Central memory CD4-positive, alpha-beta T cell (primary cell): Measurements from ENCODE around the gene MYCN.
"Not testable (repeated sequence)": the region's sequence is repeated elsewhere in the genome, so short reads cannot be mapped to it uniquely, and the experiment has no call there.

Source experiments
- DNase-seq: peaks from one replicate; pipeline ENCODE4 v3.0.0; 2022

Gene MYCN

GRCh38 chr2:15963109-15963976, 23.0 kb downstream of the MYCN start:
- DNase-seq = not testable (repeated sequence)

- no peak for DNase-seq
Observed at GRCh38 chr2:15963977-15964670, 23.8 kb downstream of the MYCN start.

GRCh38 chr2:15964936-15965563, 24.7 kb downstream of the MYCN start:
- DNase-seq = no peak

GRCh38 chr2:15965564-15966019, 25.2 kb downstream of the MYCN start:
- peak; percentile 19 for DNase-seq

GRCh38 chr2:15967415-15968279, 27.3 kb downstream of the MYCN start:
- DNase-seq = no peak

GRCh38 chr2:15968280-15969178, 28.2 kb downstream of the MYCN start:
- no peak for DNase-seq

- no peak for DNase-seq
Observed at GRCh38 chr2:15969214-15969613, 28.9 kb downstream of the MYCN start.

- no peak for DNase-seq
Observed at GRCh38 chr2:15970701-15971100, 30.4 kb downstream of the MYCN start.

GRCh38 chr2:15971351-15971750, 31.0 kb downstream of the MYCN start:
- no peak for DNase-seq

GRCh38 chr2:15971831-15972522, 31.6 kb downstream of the MYCN start:
- DNase-seq = no peak

GRCh38 chr2:15973481-15974401, 33.4 kb downstream of the MYCN start:
- no peak for DNase-seq

GRCh38 chr2:15974565-15975260, 34.4 kb downstream of the MYCN start:
- no peak for DNase-seq

- no peak for DNase-seq
Observed at GRCh38 chr2:15975261-15975600, 34.9 kb downstream of the MYCN start.

- no peak for DNase-seq
Observed at GRCh38 chr2:15975676-15976075, 35.3 kb downstream of the MYCN start.

- no peak for DNase-seq
Observed at GRCh38 chr2:15976354-15976753, 36.0 kb downstream of the MYCN start.

GRCh38 chr2:15979051-15979758, 38.9 kb downstream of the MYCN start:
- no peak for DNase-seq

GRCh38 chr2:15979759-15980604, 39.6 kb downstream of the MYCN start:
- DNase-seq = no peak
